ENCODE data around the gene ART1.

- TF ChIP-seq, protein P1, sequence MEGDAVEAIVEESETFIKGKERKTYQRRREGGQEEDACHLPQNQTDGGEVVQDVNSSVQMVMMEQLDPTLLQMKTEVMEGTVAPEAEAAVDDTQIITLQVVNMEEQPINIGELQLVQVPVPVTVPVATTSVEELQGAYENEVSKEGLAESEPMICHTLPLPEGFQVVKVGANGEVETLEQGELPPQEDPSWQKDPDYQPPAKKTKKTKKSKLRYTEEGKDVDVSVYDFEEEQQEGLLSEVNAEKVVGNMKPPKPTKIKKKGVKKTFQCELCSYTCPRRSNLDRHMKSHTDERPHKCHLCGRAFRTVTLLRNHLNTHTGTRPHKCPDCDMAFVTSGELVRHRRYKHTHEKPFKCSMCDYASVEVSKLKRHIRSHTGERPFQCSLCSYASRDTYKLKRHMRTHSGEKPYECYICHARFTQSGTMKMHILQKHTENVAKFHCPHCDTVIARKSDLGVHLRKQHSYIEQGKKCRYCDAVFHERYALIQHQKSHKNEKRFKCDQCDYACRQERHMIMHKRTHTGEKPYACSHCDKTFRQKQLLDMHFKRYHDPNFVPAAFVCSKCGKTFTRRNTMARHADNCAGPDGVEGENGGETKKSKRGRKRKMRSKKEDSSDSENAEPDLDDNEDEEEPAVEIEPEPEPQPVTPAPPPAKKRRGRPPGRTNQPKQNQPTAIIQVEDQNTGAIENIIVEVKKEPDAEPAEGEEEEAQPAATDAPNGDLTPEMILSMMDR (IDR thresholded peaks at IDR 0.05): no peak
- TF ChIP-seq POLR2A (IDR thresholded peaks at IDR 0.05): no peak
Observed at GRCh38 chr11:3659595-3660515, 14.9 kb downstream of the ART1 start.
